ENCODE data around the gene FGF9.
A peak's percentile ranks its signal among the peaks of the same experiment; 100 is the strongest.

The FGF9 gene

DNA sequence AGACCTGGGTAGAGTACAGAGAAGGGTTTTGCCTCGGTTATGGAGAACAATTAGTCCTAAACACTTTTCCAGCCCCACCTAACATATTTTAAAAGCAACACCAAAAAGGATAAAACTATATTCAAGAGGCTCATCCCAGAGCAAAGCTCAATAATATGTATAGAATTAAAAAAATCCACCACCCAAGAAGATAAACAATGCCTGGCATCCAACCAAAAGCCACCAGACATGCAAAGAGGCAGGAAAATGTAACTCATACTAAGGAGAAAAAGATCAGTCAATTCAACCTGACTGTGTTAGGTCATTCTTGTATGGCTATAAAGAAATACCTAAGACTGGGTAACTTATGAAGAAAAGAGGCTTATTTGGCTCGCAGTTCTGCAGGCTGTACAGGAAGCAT, 39.3 kb downstream of the FGF9 start:
- DNase-seq (ENCODE audit: low spot score) = no peak

DNA sequence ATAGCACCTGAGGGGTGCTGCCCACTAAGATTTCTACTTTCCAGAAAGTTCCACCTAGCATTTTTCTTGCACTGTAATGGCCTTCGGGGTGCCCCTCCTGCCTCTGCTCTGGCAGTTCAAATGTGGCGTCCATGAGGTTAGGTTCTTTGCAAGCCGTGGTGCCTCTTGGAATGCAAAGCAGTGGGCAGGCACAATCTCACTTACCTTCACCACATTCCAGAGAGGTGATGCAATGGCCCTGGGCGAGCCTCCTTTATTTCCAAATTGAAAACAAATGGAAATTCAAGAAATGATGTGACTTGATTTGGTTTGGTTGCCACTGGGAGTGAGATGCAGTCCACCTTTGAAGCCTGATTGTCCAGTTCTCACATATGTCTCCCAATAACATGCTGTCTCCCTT, 46.9 kb downstream of the FGF9 start:
- DNase-seq (ENCODE audit: low spot score) = peak; percentile 33

DNA sequence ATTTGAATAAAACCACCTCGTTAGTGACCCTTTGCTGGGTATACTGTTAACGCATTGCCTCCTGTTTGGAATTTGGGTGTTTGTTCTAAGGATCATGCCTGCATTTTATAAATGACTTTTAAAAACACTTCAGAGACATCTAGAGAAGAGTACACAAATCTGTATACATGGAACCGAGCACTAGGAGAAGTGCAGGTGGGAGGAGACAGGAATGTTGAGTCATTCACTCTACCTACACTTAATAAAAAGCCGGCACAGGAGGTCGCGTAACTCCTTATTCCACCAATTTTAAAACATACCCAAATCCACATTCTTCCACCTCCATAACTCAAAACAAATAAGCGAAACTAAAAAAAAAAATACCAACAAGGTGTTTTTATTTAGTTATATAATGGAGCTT, 48.6 kb downstream of the FGF9 start:
- DNase-seq (ENCODE audit: low spot score) = peak; percentile 35

DNA sequence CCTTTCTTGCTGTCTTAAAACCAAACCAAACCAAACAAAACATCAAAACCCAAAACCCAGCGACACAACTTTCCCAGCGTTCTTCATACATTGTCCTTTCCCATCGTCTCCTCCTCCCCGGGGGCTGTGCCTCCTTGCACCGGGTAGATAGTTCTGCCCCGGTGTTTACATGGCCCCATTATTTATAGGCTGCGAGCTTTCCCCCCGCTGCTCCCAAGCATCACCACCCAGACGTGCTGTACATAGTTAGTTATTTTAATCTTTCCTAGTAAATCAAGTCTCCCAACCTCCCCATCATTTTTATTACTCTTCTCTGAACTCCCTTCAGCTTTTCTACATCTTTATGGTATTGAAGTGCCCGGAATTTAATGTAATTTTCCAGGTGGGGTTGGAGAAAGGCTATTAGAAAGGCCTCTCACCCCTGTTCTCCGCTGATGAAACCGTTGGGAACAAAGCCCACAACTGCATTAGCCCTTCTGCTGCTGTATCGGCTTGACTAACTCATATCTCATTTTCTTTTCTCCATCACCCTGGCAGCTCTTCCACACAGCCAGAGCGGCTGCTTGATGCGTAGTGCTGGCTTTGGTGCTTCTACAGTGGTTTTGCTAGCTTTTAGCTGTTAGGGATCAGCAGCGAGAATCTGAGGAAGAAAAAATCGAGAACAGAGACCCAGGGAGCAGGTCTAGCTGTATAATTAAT, 53.1 kb downstream of the FGF9 start:
- DNase-seq (ENCODE audit: low spot score) = no peak

DNA sequence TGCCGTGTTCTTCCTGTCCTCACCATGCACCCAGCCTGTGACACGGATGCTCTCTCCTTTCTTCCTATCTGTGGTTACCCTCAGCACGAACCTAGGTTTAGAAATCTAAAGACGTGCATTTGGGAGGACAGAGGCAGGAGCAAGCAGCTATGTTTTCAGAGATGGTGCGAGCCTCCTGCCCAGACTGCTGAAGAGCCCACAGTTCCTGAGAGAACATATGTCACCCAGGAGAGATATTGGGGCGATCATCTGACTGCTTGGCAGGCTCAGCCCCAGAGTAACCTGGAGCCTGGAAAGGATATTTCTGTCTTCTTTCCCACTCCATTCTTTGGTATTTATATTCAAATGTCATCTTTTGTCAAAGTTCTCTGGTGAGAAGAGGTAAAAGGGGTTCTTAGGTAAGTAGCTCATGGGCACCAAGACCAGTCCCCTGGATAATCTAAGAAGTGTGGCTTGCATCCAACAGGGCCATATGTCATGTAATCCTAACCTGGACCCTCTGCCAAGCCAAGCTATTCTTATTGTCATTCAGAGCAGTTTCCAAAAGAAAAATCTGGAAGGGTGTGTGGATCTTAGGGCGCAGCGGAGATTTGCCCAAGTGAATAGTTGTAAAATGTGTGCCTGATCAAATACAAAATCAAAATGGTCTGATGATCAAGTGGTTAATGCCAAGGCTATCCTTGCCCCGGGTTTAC, 59.5 kb downstream of the FGF9 start:
- DNase-seq (ENCODE audit: low spot score) = no peak

DNA sequence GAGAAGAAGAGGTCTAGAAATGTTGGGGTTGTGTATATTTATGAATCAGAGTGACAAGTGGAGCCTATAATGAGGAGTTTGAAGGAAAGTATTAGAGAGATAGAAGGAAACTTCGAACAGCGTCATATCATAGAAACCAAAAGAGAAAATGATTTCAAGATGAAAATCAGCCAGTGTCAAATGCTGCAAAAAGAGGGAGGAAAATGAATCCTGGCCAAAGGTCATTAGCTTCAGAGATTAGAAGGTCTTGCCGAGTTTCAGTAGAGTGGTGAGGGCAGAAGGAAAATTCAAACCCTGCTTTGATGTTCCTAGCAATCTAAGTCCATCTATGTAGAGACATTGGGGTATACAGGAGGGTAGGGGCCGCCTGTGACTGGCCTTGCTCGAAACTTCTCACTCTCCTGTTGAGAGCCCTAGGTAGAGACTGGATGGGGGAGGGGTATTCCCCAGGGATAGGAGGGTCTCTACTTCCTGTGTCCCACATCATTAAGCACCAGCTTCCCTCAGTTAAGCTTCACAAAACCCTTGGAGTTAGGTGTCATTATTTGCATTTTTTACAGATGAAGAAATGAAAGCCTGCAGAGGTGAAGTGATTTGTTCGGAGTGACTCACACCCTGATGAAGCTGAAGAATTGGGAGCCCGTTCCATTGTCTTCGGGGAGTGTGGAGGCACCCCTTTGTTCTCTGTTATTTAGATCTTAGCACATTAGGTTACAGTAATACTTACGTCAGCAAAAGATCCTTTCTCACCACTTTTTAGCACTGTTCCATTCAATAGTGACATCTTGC, 62.8 kb downstream of the FGF9 start:
- no peak for DNase-seq (ENCODE audit: low spot score)

DNA sequence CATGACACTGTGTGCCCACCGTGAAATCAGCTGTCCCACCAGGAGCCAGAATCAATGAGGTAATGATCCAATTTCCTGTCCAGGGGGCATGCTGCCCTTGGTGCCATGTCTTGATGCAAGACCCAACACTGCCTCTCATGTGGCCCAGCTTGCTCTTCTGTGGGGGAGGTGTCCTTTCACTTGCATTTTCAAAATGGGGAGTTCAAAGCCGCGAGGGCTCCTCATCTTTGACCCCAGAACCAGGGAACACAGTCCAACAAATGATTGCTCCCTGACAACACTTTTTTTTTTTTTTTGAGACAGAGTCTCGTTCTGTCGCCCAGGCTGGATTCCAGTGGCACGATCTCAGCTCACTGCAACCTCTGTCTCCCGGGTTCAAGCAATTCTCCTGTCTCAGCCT, 64.1 kb downstream of the FGF9 start:
- DNase-seq (ENCODE audit: low spot score) = no peak

DNA sequence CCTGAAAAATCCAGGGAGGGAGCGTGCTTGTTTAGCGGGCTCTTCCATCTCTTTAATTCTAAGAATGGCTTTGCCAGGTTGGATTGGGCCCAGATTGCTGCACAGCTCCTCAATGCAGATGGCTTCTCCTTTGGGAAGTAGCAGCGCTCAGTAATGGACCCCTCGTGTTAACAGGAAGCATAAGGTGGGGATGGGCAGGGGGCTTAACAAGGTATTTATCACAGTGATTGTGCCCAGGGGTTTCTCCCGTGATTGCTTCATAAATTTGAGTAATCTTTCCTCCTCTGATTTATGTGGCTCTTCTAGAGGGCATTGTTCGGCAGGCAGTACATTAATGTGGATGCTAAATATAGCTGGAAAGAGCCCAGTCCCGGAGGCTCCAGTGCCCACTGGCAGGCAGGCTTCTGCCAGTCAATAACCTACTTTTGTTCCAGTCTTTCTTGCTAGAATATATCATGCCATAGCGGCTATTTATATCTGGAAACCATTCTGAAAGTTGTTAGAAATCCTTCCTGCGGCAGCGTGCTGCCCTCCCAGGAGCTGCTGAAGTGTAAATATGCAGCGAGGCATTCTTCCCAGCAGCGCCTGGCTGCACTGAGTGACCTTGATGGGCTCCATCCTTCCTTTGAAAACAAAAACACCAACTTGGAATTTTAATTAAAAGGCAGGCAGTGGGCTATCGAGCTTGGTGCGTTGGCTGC, 65.0 kb downstream of the FGF9 start:
- no peak for DNase-seq (ENCODE audit: low spot score)

DNA sequence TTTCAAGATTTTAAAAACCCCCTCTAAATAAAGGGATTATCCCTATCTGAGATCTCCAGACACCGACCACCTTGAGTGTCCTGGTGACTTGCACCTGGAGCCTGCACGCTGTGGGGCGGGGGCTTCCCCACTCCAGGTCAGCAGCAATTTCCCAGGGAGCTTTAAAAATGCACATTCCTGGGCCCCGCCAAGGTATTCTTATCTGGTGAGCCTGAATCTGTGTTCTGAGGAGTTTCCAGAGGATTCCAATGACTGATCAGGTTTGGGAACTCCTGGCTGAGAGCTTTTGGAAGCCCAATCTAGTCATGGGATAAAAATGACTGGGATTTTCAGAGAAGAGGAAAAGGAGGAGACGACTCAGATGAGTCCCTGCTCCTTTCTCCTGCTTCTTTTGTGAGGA, 66.1 kb downstream of the FGF9 start:
- no peak for DNase-seq (ENCODE audit: low spot score)

DNA sequence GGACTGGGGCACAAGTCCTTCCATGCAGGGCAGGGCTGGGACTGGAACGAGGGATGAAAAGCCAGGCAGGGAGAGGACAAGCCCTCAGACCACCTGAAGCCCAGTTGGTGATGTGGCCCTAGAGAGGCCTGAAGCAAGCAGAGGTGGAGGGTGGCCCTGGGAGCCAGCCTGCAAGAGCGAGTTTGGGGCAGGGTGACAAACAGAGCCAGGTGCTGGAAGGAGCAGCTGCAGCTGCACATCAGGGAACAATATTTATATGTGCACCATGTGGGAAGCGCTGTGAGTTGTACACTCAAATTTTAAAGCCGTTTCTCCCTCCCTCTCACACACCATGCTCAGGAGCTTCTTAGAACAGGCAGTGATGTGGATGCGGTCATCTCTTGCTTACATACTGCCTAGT, 67.8 kb downstream of the FGF9 start:
- DNase-seq (ENCODE audit: low spot score) = no peak

DNA sequence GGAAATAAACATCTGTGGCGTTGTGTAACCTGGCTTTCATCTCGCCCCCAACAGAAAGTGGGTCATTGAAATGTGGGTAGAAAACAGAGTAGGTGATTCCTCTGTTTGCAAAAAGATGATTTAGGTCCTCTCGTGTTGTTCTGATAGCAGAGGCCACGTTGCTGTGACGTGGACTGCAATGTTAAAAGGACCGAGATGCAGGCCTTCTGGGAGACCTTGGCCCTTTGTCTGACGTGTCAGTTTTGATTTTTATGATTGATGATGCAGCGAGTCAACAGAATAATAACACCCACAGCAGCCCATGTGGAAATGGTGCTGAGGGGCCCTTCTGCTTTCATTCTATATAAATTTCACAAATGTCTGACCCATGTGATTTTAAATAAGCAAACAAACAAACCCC, 68.9 kb downstream of the FGF9 start:
- DNase-seq (ENCODE audit: low spot score) = no peak

DNA sequence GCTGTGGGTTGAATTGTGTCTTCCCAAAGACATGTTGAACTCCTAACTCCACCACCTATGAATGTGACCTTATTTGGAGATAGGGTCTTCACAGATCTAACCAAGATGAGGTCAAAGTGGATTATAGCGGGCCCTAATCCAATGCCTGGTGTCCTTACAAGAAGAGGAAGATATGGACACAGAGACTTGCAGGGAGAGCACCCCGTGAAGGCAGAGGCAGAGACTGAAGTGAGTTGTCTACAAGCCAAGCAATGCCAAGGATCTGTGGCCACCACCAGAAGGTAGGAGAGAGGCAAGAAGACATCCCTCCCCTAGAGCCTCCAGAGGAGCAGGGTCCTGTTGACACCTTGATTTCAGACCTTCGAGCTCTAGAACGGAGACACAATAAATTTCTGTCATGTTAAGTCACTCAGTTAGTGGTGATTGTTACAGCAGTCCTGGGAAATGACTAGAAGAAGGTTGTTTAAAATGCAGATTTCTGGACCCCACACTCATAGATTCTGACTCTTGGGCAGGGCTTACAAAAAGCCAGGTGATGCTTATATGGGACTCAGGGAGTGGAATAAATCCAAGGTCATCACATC, 70.6 kb downstream of the FGF9 start:
- no peak for DNase-seq (ENCODE audit: low spot score)

DNA sequence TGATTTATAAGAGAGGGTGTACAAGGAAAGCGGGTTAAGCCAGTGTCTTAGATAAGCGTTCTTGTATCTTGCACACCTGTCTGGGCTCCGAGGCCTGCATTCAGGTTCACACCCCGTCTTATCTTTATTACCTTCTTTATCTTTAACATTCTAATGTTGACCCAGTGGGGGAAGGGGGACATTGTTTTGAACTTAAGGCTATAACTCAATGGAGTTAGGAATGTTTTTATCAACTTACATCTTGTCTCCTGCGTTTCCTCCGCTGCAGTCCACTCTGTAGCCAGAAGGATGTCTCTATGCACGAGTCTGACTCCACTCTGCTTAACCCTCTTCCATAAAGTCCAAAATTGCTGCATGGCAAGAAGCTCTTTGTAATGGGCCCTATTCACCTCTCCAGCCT, 71.2 kb downstream of the FGF9 start:
- no peak for DNase-seq (ENCODE audit: low spot score)

DNA sequence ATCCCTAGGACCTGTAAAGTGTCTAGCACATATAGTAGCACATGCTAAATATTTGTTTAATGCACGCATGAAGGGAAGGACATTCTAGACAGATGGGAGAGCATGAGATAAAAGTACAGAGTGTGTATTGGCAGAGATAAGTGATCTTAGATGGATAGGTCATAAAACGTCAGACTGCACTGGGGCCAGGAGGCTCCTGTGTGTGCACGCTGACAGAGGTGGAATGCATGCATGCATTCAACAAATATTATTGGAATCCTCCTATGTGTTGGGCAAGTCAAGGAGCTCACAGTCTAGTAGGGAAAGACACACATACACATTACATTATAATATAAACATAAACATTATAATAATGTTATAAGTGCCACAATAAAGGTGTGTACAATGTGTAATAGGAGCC, 73.3 kb downstream of the FGF9 start:
- no peak for DNase-seq (ENCODE audit: low spot score)

DNA sequence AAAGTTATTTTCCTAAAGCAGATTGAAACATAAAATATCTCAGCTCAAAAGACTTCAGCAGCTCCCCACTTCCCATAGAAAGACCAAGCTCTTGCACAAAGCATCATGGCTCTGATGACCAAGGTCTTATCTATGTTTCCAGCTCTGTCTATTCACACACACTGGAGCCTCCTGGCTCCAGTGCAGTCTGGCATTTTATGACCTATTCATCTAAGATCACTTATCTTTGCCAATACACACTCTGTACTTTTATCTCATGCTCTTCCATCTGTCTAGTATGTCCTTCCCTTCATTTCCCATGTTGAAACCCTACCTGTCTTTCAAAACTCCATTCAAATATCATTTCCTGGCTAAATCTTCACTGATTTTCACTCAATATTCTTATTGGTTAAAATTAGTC, 74.4 kb downstream of the FGF9 start:
- no peak for DNase-seq (ENCODE audit: low spot score)

DNA sequence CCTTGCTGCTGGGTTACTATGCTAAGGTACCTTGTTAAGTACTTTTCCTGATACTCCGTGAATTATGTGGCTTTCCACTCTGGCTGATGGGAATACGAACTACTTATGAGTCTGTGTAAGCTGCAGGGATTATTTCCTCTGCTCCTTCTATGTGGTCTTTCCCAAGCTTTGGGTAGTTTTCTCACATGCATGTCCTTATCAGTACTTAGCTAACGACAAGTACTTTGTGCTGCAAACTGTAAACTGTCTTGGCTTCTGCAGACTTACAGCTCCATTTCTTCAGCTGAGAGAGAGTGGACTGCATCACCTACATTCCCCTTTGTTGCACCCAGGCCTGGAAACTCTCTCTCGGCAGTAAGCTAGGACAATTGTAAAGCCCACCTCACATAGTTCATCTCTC, 76.6 kb downstream of the FGF9 start:
- no peak for DNase-seq (ENCODE audit: low spot score)

DNA sequence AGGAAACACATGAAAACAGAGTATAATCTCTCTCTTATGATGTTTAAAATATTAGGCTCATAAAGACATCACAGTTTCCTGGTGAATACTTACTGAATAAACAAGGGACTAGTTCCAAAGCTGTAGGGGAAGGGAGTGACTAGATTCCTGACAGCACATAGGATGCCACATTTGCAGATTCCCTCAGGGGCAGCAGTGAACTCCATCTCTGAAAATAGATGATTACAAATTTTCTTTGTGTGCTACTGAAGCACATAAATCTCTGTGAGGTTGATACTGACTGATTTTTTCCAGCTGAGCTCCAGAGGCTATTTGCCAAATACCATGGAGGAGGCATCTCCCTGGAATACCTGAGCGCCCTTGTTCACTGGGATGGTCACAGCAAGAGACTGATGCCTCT, 77.3 kb downstream of the FGF9 start:
- no peak for DNase-seq (ENCODE audit: low spot score)

DNA sequence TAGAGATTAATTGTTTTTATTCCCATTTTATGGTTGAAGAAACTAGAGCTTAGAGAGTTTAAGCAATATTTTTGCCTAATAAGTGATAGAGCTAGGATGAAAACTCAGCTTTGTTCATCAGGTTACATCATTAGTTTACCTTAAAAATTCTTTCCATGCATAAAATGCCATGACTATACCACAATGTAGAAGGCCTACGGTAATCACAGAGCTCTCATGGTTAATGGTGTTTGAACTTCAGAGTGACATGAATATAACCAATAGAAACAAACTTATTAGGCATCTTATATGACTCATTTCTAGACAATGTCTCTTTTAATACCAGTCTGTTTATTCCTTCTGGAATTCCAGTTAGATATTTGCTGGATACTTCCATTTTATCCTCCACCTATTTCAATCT, 78.5 kb downstream of the FGF9 start:
- DNase-seq (ENCODE audit: low spot score) = peak; percentile 69

DNA sequence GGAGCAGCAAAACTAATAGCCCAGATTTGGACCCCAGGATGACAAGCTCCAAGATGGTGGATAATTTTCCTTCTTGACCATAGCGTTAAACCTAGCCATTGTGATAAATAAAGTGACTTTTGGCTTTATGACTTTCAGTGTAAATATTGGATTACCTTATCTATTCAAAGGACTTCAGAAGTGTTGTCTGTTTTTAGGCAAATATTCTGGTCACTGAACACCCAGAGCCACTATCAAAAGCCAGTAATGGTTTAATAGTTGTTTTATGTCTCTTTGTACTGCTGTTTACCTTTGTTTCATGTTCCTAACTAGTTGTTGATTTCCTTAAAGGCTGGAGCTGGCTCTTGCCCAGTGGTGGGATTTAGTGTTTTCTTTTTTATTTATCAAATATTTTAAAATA, 81.6 kb downstream of the FGF9 start:
- DNase-seq (ENCODE audit: low spot score) = no peak

DNA sequence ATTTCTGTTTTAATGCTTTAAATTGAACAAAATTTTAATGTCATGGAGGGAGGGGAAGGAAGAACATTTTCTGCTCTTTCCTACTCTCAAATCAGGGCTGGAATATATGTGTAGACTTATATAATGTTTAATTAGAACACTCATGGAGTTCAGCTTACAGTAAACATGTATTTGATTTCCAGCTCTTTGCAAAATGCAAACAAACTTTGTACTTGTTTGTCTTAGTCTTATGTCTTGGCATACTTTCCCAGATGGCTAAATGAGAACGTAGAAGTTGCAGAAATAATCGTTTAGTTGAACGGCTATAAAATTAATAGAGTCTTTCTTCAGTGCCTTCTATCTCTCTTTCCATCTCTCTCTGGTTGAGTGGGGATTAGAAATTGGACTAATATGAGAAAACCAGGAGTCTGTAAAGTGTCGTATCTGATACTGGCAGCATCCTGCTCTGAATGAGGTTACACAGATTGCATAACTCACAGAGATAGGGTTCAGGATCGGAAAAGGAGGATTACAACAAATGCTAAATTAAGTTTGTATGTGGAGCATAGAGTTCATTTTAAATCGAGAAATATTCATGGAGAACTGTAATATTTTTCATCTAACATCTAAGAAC, 82.3 kb downstream of the FGF9 start:
- DNase-seq (ENCODE audit: low spot score) = no peak
